GM21526 (cell line): ENCODE measurements around the gene OR2W1.
A peak's percentile ranks its signal among the peaks of the same experiment; 100 is the strongest.

ENCODE experiments used
- ATAC-seq: cut with Tn5 transposase; IDR thresholded peaks from one replicate; pipeline ENCODE4 v1.9.1; 2021; ENCODE audit warnings: moderate library complexity; ENCODE audit not compliant: unreplicated experiment, low FRiP score

Gene OR2W1

GRCh38 chr6:29045075-29045474 is at the start of gene OR2W1:
OR2W1 (minus strand) TSS chr6:29045175; CDS start chr6:29045175, 0 bp downstream.
- ATAC-seq: no peak

- no peak for ATAC-seq
Measured at GRCh38 chr6:29092957-29093356, 48.0 kb upstream of the OR2W1 start.

- no peak for ATAC-seq
Measured at GRCh38 chr6:29087213-29087612, 42.2 kb upstream of the OR2W1 start, which contains the start of gene OR2B3. OR2B3 (minus strand) TSS chr6:29087313; CDS start chr6:29087248, 65 bp downstream.

GRCh38 chr6:29082457-29082856 is 37.5 kb upstream of the OR2W1 start:
- no peak for ATAC-seq

- no peak for ATAC-seq
Measured at GRCh38 chr6:29081312-29081711, 36.3 kb upstream of the OR2W1 start.

- ATAC-seq: no peak
Measured at GRCh38 chr6:29079203-29079602, 34.2 kb upstream of the OR2W1 start.

GRCh38 chr6:29071831-29072723 is 27.1 kb upstream of the OR2W1 start:
- ATAC-seq: no peak

- ATAC-seq: no peak
Measured at GRCh38 chr6:29051680-29052079, 6.7 kb upstream of the OR2W1 start.

- no peak for ATAC-seq
Measured at GRCh38 chr6:29035951-29036350, 9.0 kb downstream of the OR2W1 start.

GRCh38 chr6:29028821-29029220 is 16.2 kb downstream of the OR2W1 start:
- ATAC-seq: no peak

- no peak for ATAC-seq
Measured at GRCh38 chr6:29025927-29026585, 18.9 kb downstream of the OR2W1 start.

GRCh38 chr6:29021434-29021833 is 23.5 kb downstream of the OR2W1 start:
- ATAC-seq: no peak

- no peak for ATAC-seq
Measured at GRCh38 chr6:29019629-29020028, 25.3 kb downstream of the OR2W1 start.

- no peak for ATAC-seq
Measured at GRCh38 chr6:29017428-29017802, 27.6 kb downstream of the OR2W1 start.

GRCh38 chr6:29016559-29017427 is 28.2 kb downstream of the OR2W1 start:
- peak; percentile 80 for ATAC-seq

- no peak for ATAC-seq
Measured at GRCh38 chr6:29014729-29015608, 30.0 kb downstream of the OR2W1 start.

- ATAC-seq: no peak
Measured at GRCh38 chr6:29011276-29011734, 33.7 kb downstream of the OR2W1 start.

- ATAC-seq: no peak
Measured at GRCh38 chr6:29009358-29009757, 35.6 kb downstream of the OR2W1 start.

- no peak for ATAC-seq
Measured at GRCh38 chr6:29008089-29008488, 36.9 kb downstream of the OR2W1 start.
